SKM-1 (cell line): ENCODE measurements around the gene CASQ2.

Source experiments
- DNase-seq: peaks from one replicate; lab custom pipeline; 2025; ENCODE audit not compliant: unreplicated experiment; lab: John Stamatoyannopoulos, UW

Gene CASQ2

DNA sequence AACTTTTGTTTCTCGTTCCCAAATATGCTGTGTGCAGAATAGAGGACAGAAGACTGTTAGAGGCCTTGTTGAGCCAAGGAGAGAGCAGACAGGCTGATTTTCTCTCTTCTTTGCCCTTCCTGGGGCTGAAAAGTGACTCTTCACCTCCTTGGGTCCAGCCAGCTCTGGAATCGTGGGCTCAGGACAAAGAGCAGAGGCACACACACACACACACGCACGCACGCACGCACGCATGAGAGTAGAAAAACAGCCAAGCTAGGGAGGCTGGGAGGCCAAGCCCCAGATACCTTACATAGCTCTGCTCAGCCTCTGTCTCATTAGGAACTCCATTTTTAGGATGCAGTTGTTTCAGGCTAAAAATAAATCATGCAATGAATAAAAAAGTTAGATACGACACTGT is at the start of gene CASQ2:
TSS of gene CASQ2 (minus strand) at position 166 of the 400 bp plus-strand sequence. CDS start 173 bp downstream, outside the sequence.
- no peak for DNase-seq

DNA sequence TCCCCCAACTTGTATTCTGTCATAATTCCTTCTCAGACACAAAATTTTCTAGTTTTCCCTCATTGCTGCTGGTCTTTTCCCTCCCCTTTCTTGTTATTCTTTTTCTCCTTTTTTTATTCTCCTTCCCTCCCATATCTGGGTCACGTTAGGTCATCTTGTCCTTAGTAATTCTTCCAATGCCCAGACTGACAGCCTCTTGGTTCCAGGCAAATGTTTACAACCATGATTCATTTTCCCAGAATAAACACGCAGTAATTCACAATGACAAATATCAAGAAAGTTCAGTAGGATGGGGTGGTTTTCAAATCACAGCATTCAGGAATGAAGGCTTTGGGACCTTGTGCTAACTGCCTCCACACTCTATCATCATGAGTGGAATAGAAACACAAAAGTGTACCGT is 47.2 kb upstream of the CASQ2 start:
- DNase-seq: no peak

GRCh38 chr1:115814685-115815398 is 46.3 kb upstream of the CASQ2 start:
- DNase-seq: no peak

DNA sequence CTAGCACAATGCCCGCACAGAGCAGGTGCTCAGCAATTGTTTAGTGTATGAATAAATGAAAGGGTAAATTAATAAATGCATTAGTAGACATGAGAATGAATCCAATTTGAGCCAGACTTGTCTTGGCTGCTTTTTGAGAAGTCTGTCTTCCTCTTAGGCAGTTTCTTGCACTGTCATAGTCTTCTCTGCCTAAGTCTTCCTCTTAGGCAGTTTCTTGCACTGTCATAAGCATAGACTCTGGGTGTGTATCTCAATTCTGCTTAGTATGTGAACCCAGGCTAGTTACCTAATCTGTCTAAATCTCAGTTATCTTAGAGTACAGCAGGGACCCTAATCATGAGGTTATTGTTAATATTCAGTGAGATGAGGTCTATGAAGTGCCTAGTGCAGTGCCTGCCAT is 45.2 kb upstream of the CASQ2 start:
- DNase-seq: peak; percentile 29

- no peak for DNase-seq
Measured at GRCh38 chr1:115811140-115811828, 42.8 kb upstream of the CASQ2 start.

DNA sequence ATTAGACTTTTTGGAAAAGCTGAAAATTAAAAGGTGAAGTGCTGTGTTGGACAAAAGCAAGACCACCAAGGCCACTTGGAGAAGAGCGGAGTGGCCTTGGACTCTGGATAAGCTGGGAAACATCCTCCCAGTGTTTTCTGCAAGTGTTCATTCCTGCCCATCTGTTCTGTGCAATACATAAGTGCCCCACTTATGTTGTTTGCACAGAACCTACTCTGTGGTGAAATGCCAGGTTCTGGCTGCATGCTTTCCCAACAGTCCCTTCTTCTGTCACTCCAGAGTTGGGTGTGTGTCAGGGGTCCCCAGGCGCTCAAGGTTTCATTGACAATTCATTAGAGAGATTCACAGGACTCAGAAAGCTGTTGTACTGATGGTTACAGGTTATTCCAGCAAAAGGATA is 42.1 kb upstream of the CASQ2 start:
- no peak for DNase-seq

DNA sequence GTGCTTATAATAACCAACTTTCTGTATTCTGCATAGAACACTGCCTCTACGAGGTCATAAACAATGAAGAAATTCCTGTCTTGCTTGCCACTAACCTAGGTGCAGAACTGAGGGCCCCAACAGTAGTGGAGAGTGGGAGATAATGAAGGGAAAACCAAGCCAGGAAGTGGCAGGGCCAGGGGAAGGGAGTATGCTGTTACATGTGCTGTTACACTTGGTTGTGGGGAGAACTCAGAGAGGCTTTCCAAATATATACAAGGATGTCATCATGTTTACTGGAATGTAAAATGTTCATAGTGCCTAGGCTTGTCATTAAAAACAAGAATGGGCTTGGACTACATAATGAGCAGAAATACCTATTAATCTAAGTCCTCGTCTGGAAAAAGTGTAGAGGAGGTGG is 41.3 kb upstream of the CASQ2 start:
- DNase-seq: no peak

GRCh38 chr1:115809076-115809475 is 40.6 kb upstream of the CASQ2 start:
- DNase-seq: no peak

- DNase-seq: peak; percentile 41
Measured at GRCh38 chr1:115807723-115808122, 39.2 kb upstream of the CASQ2 start.

DNA sequence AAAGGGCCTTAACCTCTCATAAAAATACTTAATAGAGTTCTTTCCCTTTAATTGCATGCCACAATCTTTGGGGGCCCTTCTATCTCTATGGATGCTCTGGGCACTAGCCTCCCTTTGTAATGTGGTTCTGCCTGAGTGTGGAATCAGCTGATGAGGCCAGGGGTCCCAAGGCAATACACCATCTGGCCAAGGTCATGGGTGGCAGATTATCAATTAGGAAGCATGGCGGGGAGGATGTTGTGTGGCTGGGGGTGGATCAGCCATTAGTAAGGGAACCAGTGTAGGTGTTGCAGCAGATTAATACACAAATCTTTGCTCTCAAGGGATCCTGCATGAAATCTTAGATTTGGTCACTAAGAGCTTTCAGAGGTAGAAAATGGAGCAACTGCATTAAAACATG is 37.1 kb upstream of the CASQ2 start:
- no peak for DNase-seq

GRCh38 chr1:115802416-115802815 is 33.9 kb upstream of the CASQ2 start:
- DNase-seq: no peak

- no peak for DNase-seq
Measured at GRCh38 chr1:115797486-115797885, 29.0 kb upstream of the CASQ2 start.

DNA sequence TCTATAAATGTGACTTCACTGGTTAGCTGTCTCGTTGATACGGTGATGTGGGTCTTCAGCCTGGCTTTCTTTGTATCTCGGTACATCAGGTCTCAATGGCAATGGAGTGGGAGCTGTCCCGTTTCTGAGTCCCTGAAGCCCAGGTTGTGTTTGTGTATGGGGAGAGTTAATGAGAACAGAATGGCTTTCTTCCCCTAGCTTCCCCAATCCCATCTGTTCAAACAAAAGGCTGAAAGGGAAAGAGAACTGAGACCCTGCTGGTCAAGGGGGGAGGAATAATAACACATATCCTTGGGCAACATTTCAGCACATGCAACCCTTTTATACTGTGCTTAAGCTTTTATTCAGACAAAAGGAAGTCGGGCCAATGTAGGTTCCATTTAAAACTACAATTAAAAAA is 28.4 kb upstream of the CASQ2 start:
- DNase-seq: no peak

DNA sequence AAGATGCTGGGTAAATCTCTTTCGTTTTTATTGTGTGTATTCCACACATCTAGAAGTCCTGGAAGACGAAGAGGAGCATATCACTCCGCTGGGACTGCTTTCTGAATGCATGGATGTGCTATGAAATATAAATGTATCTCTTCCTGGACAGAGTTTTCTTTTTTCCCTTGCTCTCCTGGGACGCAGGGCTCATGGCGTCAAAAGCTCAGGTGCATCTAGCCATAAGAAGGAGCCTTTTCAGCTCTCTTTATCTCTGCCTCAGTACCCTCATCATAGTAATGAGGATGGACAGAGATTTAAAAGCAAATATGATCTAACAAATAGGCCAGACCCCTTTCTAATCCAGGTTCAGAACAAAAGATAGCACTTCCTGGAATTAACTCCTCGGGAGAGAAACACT is 27.5 kb upstream of the CASQ2 start:
- no peak for DNase-seq

GRCh38 chr1:115794976-115795639 is 26.6 kb upstream of the CASQ2 start:
- no peak for DNase-seq

DNA sequence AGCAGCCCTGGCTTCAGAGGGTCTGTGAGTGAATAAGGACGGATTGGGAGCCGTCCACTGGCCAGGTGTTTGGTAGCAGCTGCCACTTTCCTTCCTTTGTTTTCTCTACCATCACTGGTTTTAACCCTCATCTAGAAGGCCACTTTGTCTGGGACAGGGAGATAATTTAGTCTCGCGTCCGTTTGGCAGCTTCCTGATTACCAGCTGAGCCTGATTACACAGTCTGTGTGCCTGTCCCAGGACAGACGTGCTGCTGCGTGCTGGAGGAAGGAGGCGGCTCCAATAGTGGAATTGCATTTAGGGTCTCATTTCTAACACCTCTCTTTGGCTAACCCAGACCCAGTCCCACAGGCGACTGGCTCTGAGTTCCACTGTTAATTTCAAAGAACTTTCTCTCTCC is 24.6 kb upstream of the CASQ2 start:
- DNase-seq: no peak

DNA sequence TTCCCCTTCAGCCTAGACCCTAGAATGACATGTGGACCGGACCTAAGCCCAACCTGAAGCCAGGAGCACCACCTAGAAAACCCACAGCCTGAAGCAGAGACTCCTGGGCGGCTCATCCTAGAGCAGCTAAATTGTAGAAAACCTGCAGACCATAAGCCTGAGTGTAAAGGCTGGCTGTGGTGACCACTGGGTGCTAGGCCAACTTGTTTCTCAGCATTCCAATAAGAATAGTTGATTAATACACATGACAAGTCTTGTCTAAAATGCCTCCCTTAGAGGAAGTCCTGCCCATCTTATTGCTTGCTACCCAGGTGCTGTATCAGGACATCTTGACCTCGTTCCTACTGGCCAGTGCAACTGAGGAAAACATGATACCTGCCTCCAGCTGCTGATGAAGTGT is 23.3 kb upstream of the CASQ2 start:
- no peak for DNase-seq

GRCh38 chr1:115790846-115791245 is 22.3 kb upstream of the CASQ2 start:
- no peak for DNase-seq

GRCh38 chr1:115790356-115790755 is 21.8 kb upstream of the CASQ2 start:
- no peak for DNase-seq

- no peak for DNase-seq
Measured at GRCh38 chr1:115783311-115783710, 14.8 kb upstream of the CASQ2 start.

DNA sequence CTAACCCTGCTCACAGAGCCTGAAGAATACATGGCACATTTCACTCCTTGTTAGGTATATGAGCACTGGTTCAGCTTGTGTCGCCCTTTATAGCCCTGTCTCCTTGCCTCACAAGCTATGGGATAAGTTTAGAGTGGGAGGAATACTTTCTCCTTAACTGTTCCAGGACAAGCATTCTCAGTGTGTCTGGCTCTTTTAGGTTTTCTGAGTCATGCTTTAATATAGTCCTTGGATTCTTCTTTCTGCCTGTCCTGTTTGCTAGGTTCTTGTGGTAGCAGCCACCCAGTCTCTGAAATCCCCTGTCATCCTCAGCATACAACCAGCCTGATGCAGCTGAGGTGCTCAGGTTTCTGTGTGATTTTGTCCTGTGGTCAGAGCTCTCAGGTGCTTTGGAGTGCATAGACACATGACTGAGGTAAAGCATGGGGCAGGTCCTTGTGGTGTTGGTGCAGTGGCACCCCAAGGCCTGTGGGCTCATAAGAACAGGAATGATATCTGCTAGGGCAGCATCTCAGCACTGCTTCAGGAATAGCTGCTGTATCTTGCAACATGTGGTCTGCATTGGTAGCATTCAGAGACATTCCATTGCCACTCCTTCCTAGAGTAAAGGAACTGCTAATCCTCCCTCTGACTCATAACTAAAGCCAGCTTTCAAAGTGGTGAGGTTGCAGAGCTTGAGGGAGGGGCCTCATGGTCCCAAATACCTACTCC is 14.2 kb upstream of the CASQ2 start:
- no peak for DNase-seq

GRCh38 chr1:115781851-115782250 is 13.3 kb upstream of the CASQ2 start:
- no peak for DNase-seq
